PFSK-1 (cell line): ENCODE results near the gene IRF2BP2.

Experiments used
- FOXP2 ChIP-seq: optimal IDR thresholded peaks from 2 replicates; pipeline ENCODE3; 2011; ENCODE audit warnings: borderline replicate concordance, control low read depth, inconsistent platforms; ENCODE audit not compliant: insufficient read depth; ENCODE audit errors: extremely low read length, extremely low read depth
- POLR2AphosphoS5 ChIP-seq: IDR thresholded peaks from 2 replicates; pipeline ENCODE4 v1.6.1; 2012; ENCODE audit warnings: low read depth, mild to moderate bottlenecking, control low read depth, low read length, moderate library complexity
- REST ChIP-seq, 2 experiments: IDR thresholded peaks; 2 replicates each; pipeline versions ENCODE4 v1.6.1 to v1.8.0; 2011 to 2012; ENCODE audit warnings: low read depth in 2 of 2, low read length in 2 of 2, control low read depth in 1 of 2, inconsistent platforms in 1 of 2, mild to moderate bottlenecking in 1 of 2, moderate library complexity in 1 of 2; ENCODE audit not compliant: insufficient read depth in 1 of 2
- SIN3A ChIP-seq: IDR thresholded peaks from 2 replicates; pipeline ENCODE4 v1.6.1; 2012; ENCODE audit warnings: mild to moderate bottlenecking, low read length, moderate library complexity, borderline replicate concordance; ENCODE audit not compliant: insufficient read depth
- TAF1 ChIP-seq: IDR thresholded peaks from 2 replicates; pipeline ENCODE4 v1.6.1; 2012; ENCODE audit warnings: low read length, control low read depth, borderline replicate concordance; ENCODE audit not compliant: insufficient read depth

- TF ChIP-seq TAF1 = no peak
- no peak for TF ChIP-seq POLR2AphosphoS5
- TF ChIP-seq FOXP2 = no peak
- TF ChIP-seq REST (IDR thresholded peaks at IDR 0.05; ENCODE audit: insufficient read depth in 1 of 2, low read depth in 2 of 2, low read length in 2 of 2) = no peak
- TF ChIP-seq SIN3A = no peak
Observed at GRCh38 chr1:234611847-234612351, 1.9 kb upstream of the IRF2BP2 start.
